GM18508 (cell line): Measurements from ENCODE around the gene SLC1A2.
"Not testable (repeated sequence)": the region's sequence is repeated elsewhere in the genome, so short reads cannot be mapped to it uniquely, and the experiment has no call there.

ENCODE experiments used
- ATAC-seq: cut with Tn5 transposase; IDR thresholded peaks from one replicate; pipeline ENCODE4 v1.9.1; 2021; ENCODE audit warnings: moderate number of reproducible peaks; ENCODE audit not compliant: insufficient read depth, unreplicated experiment

SLC1A2 gene

GRCh38 chr11:35235498-35235897 is 183.9 kb downstream of the SLC1A2 start:
- ATAC-seq = no peak

GRCh38 chr11:35235157-35235468 is 184.2 kb downstream of the SLC1A2 start:
- ATAC-seq = no peak

- no peak for ATAC-seq
These were observed 184.8 kb downstream of the SLC1A2 start for GRCh38 chr11:35234460-35235156.

- ATAC-seq = no peak
These were observed 185.8 kb downstream of the SLC1A2 start for GRCh38 chr11:35233518-35233917.

- ATAC-seq = no peak
These were observed 186.4 kb downstream of the SLC1A2 start for GRCh38 chr11:35232891-35233330.

DNA sequence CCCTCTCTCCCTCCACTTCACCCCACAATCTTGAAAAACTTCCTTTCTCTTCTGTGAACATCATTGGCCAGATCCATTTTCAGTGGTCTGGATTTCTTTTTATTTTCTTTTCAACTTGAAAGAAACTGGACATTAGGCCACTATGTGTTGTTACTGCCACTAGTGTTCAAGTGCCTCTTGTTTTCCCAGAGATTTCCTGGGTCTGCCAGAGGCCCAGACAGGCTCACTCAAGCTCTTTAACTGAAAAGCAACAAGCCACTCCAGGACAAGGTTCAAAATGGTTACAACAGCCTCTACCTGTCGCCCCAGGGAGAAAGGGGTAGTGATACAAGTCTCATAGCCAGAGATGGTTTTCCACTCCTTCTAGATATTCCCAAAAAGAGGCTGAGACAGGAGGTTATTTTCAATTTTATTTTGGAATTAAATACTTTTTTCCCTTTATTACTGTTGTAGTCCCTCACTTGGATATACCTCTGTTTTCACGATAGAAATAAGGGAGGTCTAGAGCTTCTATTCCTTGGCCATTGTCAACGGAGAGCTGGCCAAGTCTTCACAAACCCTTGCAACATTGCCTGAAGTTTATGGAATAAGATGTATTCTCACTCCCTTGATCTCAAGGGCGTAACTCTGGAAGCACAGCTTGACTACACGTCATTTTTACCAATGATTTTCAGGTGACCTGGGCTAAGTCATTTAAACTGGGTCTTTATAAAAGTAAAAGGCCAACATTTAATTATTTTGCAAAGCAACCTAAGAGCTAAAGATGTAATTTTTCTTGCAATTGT is 188.1 kb downstream of the SLC1A2 start:
- no peak for ATAC-seq

DNA sequence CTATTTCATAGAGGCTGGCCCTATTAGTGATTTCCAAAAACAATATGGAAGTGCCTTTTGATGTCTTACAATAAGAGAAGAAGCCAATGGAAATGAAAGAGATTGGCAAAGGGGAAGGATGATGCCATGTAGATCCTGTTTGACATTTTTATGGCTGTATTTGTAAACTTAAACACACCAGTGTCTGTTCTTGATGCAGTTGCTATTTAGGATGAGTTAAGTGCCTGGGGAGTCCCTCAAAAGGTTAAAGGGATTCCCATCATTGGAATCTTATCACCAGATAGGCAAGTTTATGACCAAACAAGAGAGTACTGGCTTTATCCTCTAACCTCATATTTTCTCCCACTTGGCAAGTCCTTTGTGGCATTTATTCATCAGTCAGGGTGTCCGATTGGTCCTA is 189.0 kb downstream of the SLC1A2 start:
- no peak for ATAC-seq

GRCh38 chr11:35228328-35228725 is 191.0 kb downstream of the SLC1A2 start:
- no peak for ATAC-seq

DNA sequence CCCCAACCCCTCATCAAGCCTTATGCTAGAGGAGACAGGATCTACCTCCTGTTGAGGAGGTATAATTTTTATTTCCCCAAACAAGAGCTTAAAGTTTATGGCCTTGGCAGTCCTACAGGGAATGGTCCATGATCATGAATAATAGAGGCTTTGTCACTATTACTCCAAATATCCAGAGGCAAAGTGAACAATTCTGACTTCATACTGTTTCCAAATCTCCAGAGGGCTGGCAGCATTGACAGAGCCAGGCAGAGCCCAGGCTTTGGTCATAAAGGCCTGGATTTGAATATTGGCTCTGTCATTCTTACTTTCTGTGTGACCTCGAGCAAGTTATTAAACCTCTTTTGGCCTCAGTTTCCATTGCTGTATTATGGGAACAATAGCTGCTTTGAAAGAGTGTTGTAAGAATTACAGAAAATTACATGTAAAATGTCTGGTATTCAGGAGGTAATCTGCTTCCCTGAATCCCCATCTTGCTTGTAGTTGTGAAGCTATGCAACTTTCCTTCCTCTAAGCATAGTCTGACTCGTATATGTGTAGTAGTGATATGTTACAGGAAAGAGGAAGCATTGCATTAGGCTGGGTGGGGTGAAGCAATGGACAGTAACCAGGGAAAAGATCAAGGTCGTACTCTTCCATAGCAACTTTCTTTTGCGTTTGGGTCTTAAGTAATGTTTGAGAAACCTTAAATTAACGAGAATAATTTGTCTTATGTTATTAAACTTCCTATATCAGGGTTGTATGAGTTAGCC is 191.6 kb downstream of the SLC1A2 start:
- ATAC-seq = no peak

DNA sequence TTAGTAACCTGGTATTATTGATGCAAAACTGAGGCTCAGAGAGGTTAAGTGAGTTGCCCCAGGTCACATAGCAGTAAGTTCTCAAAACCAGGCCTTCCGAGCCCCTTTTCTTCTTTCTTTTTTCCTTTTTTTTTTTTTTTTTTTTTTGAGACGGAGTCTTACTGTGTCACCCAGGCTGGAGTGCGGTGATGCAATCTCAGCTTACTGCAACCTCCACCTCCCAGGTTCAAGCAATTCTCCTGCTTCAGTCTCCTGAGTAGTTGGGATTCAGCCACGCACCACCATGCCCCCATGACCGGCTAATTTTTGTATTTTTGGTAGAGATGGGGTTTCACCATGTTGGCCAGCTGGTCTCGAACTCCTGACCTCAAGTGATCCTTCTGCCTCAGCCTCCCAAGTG is 192.6 kb downstream of the SLC1A2 start:
- ATAC-seq = not testable (repeated sequence)

DNA sequence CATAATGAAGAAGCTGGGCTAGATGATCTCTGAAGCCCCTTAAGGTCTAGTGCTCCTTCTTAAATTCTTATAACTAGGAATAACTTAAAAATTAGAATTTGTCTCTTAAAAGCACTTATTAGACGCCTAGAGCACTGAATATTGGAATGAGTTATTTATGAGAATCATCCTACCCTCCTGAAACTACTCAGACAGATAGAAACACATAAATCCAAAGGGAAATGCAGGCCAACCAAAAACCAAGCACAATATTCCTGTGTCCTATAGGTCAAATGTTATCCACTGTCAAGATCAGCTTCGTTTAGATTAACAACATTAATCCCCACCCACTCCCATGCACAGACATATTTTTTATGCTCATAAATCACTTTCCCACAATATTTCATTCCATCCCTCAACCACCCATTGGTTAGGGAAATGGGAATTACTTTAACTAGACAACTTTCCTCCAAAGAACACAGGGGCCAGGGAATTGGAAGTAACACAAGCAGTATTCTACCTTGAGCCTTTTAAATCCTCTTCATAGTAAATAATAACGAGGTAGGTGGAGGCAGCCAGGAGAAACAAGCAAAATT is 193.3 kb downstream of the SLC1A2 start:
- ATAC-seq = no peak

GRCh38 chr11:35223991-35224390 is 195.4 kb downstream of the SLC1A2 start:
- ATAC-seq = no peak

GRCh38 chr11:35223371-35223796 is 196.0 kb downstream of the SLC1A2 start:
- ATAC-seq = no peak

- ATAC-seq = no peak
These were observed 200.4 kb downstream of the SLC1A2 start for GRCh38 chr11:35218956-35219355.

GRCh38 chr11:35216962-35217678 is 202.2 kb downstream of the SLC1A2 start:
- ATAC-seq = no peak

DNA sequence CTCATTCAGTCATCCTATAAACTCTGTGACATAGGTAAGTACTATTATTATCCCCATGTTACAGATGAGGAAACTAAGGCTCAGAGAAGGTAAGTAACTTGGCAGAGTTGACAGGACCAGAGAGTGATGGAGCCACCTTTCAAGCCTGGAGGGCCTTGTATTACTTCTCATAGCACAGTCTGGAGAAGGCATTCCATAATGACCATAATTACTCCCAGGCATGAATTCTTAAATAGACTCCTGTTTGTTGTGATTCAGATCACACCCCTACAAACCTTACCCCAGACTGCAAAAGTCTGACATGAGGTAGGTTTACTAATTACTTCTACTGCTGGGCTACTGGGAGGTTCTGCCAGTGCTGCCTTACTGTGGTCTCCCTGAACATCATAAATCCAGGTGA is 203.4 kb downstream of the SLC1A2 start:
- no peak for ATAC-seq

- no peak for ATAC-seq
These were observed 204.6 kb downstream of the SLC1A2 start for GRCh38 chr11:35214792-35215193.

- no peak for ATAC-seq
These were observed 205.1 kb downstream of the SLC1A2 start for GRCh38 chr11:35214226-35214770.

GRCh38 chr11:35211952-35212351 is 207.4 kb downstream of the SLC1A2 start:
- no peak for ATAC-seq
